ENCODE results near the gene MUC21. TPM values are rescaled to one million over a fixed set of nuclear protein-coding genes. Genes with fewer than 3 reads are reported as not detected.

Gene MUC21
- total RNA-seq, 1 experiment from 2014 or later = not detected

- no peaks in the 10 kb centered on the region for H3F3A ChIP-seq (ENCODE audit: low read length, unreplicated experiment)
- H2AFZ ChIP-seq (ENCODE audit: low read length) = no peak overlapping the region
- DNase-seq (no peak), ATAC-seq (no peak)
- no peak overlapping the region for H3K4me3 ChIP-seq (ENCODE audit: low read length)
- ChIA-PET POLR2A (ENCODE audit: unreplicated experiment) (no interaction called here), CTCF (no interaction called here)
- no peaks in the 10 kb centered on the region for H4K20me1 ChIP-seq (ENCODE audit: low read length)
- H3K79me2 ChIP-seq (ENCODE audit: low read length) = no peaks in the 10 kb centered on the region
- H3K27me3 ChIP-seq (ENCODE audit: low read length) = no peaks in the 10 kb centered on the region
- no TSS peak for BruUV-seq (replicated peaks)
- intact Hi-C loops (cut with micrococcal nuclease) = no loop called here
- no peak overlapping the region for H3K4me2 ChIP-seq (ENCODE audit: low read length)
- H3K9me2 ChIP-seq (replicated peaks; ENCODE audit: low read length) = no peaks in the 10 kb centered on the region
- H3K27ac ChIP-seq (ENCODE audit: low read length) = no peak overlapping the region
- H3K4me1 ChIP-seq (ENCODE audit: insufficient read depth, low read length) = no peaks in the 10 kb centered on the region
- no peak overlapping the region for H3K9ac ChIP-seq (ENCODE audit: low read length)
- TF ChIP-seq EZH2 (IDR thresholded peaks at IDR 0.05; ENCODE audit: low read length, unreplicated experiment) (no peak), EZH2phosphoT487 (IDR thresholded peaks at IDR 0.05; ENCODE audit: borderline replicate concordance, low read length) (no peak)
- TF ChIP-seq, protein P1, sequence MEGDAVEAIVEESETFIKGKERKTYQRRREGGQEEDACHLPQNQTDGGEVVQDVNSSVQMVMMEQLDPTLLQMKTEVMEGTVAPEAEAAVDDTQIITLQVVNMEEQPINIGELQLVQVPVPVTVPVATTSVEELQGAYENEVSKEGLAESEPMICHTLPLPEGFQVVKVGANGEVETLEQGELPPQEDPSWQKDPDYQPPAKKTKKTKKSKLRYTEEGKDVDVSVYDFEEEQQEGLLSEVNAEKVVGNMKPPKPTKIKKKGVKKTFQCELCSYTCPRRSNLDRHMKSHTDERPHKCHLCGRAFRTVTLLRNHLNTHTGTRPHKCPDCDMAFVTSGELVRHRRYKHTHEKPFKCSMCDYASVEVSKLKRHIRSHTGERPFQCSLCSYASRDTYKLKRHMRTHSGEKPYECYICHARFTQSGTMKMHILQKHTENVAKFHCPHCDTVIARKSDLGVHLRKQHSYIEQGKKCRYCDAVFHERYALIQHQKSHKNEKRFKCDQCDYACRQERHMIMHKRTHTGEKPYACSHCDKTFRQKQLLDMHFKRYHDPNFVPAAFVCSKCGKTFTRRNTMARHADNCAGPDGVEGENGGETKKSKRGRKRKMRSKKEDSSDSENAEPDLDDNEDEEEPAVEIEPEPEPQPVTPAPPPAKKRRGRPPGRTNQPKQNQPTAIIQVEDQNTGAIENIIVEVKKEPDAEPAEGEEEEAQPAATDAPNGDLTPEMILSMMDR (conservative IDR thresholded peaks at IDR 0.05; ENCODE audit: low read depth, low read length) = no peak
- no peaks in the 10 kb centered on the region for H3K36me3 ChIP-seq (ENCODE audit: low read depth, low read length)
- H3K9me3 ChIP-seq (ENCODE audit: low read length) = 0 out of 2 replicates have a peak, but pooled peaks cover 3% of the 10 kb centered on the region
Observed at GRCh38 chr6:31025595-31025994, 42.1 kb downstream of the MUC21 start.

- no peak overlapping the region for H3K9ac ChIP-seq (ENCODE audit: low read length)
- no peak overlapping the region for H2AFZ ChIP-seq (ENCODE audit: low read length)
- H3K9me3 ChIP-seq (ENCODE audit: low read length) = 0 out of 2 replicates have a peak, but pooled peaks cover 3% of the 10 kb centered on the region
- ATAC-seq = no peak
- H3K27me3 ChIP-seq (ENCODE audit: low read length) = no peaks in the 10 kb centered on the region
- no peaks in the 10 kb centered on the region for H3K79me2 ChIP-seq (ENCODE audit: low read length)
- H3K27ac ChIP-seq (ENCODE audit: low read length) = no peak overlapping the region
- intact Hi-C loops (cut with micrococcal nuclease) = no loop called here
- H3K9me2 ChIP-seq (replicated peaks; ENCODE audit: low read length) = no peaks in the 10 kb centered on the region
- no peak for TF ChIP-seq EZH2 (IDR thresholded peaks at IDR 0.05; ENCODE audit: low read length, unreplicated experiment)
- TF ChIP-seq, protein P1 (conservative IDR thresholded peaks at IDR 0.05; ENCODE audit: low read depth, low read length) = no peak
- no peak for TF ChIP-seq EZH2phosphoT487 (IDR thresholded peaks at IDR 0.05; ENCODE audit: borderline replicate concordance, low read length)
- H3K4me3 ChIP-seq (ENCODE audit: low read length) = no peak overlapping the region
- DNase-seq = no peak
- CTCF ChIA-PET = no interaction called here
- no peaks in the 10 kb centered on the region for H3F3A ChIP-seq (ENCODE audit: low read length, unreplicated experiment)
- BruUV-seq (replicated peaks) = no TSS peak
- H4K20me1 ChIP-seq (ENCODE audit: low read length) = no peaks in the 10 kb centered on the region
- POLR2A ChIA-PET (ENCODE audit: unreplicated experiment) = no interaction called here
- no peak overlapping the region for H3K4me2 ChIP-seq (ENCODE audit: low read length)
- H3K4me1 ChIP-seq (ENCODE audit: insufficient read depth, low read length) = no peaks in the 10 kb centered on the region
- no peaks in the 10 kb centered on the region for H3K36me3 ChIP-seq (ENCODE audit: low read depth, low read length)
Observed at GRCh38 chr6:31031095-31031494, 47.6 kb downstream of the MUC21 start.

DNA sequence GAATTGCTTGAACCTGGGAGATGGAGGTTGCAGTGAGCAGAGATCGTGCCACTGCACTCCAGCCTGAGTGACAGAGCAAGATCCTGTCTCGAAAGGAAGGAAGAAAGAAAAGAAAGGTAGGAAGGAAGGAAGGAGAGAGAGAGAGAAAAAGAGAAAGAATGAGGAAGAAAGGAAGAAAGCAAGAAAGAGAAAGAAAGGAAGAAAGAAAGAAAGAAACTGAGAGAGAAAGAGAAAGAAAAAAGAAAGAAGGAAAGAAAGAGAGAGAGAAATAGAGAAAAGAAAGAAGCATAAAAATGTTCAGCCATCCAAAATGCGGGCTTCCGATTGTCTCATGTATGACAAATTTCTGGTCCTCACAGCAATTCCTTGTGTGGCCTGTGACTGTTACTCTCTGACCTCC lies 49.6 kb downstream of the MUC21 start:
- no peaks in the 10 kb centered on the region for H3K9me2 ChIP-seq (replicated peaks; ENCODE audit: low read length)
- ChIA-PET POLR2A (ENCODE audit: unreplicated experiment) (no interaction called here), CTCF (no interaction called here)
- no peaks in the 10 kb centered on the region for H3K27me3 ChIP-seq (ENCODE audit: low read length)
- no peak overlapping the region for H2AFZ ChIP-seq (ENCODE audit: low read length)
- ATAC-seq (no peak), DNase-seq (no peak)
- no peak overlapping the region for H3K9ac ChIP-seq (ENCODE audit: low read length)
- H3F3A ChIP-seq (ENCODE audit: low read length, unreplicated experiment) = no peaks in the 10 kb centered on the region
- no peaks in the 10 kb centered on the region for H3K79me2 ChIP-seq (ENCODE audit: low read length)
- 0 out of 2 replicates have a peak, but pooled peaks cover 5% of the 10 kb centered on the region for H3K4me1 ChIP-seq (ENCODE audit: insufficient read depth, low read length)
- 0 out of 2 replicates have a peak, but pooled peaks cover 3% of the 10 kb centered on the region for H3K9me3 ChIP-seq (ENCODE audit: low read length)
- no TSS peak for BruUV-seq (replicated peaks)
- no peak overlapping the region for H3K27ac ChIP-seq (ENCODE audit: low read length)
- H4K20me1 ChIP-seq (ENCODE audit: low read length) = no peaks in the 10 kb centered on the region
- TF ChIP-seq, protein P1 (conservative IDR thresholded peaks at IDR 0.05; ENCODE audit: low read depth, low read length) = no peak
- TF ChIP-seq EZH2 (IDR thresholded peaks at IDR 0.05; ENCODE audit: low read length, unreplicated experiment) (no peak), EZH2phosphoT487 (IDR thresholded peaks at IDR 0.05; ENCODE audit: borderline replicate concordance, low read length) (no peak)
- no peak overlapping the region for H3K4me2 ChIP-seq (ENCODE audit: low read length)
- H3K36me3 ChIP-seq (ENCODE audit: low read depth, low read length) = no peaks in the 10 kb centered on the region
- H3K4me3 ChIP-seq (ENCODE audit: low read length) = no peak overlapping the region
- intact Hi-C loops (cut with micrococcal nuclease) = no loop called here

Data from PC-3 (cell line).